ENCODE measurements around the gene NID1. TPM values are rescaled to one million over a fixed set of nuclear protein-coding genes. Genes with fewer than 3 reads are reported as not detected.
"Not testable (repeated sequence)": the region's sequence is repeated elsewhere in the genome, so short reads cannot be mapped to it uniquely, and the experiment has no call there.

Gene NID1
- total RNA-seq, 4 donors from 2014 or later: 23.4 to 80.0 (median 30.7) TPM

DNA sequence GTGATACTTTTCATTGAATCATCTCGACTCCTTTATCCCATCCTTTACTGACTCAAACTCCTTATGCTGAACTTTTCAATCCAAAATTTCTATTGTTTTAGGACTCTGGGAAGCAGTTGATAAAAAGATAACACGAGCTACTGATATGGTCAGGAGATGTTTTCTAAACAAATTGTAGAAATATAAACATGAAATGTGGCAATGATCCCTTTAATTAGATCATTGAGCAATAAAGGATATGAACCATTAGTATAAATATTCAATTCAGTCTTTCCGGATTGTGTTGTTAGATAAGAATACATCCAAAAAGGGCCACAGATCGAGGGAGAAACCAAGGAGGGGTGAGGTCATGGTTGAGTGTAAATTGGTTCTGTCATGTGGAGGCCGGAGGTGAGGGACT, 88.4 kb downstream of the NID1 start:
- intact Hi-C loops (cut with DNase I; ENCODE audit: low total_unique reads): no loop called here
- no peak overlapping the region for H3K4me3 ChIP-seq (ENCODE audit: low read depth, poor library complexity, severe bottlenecking)
- TF ChIP-seq, protein P1, sequence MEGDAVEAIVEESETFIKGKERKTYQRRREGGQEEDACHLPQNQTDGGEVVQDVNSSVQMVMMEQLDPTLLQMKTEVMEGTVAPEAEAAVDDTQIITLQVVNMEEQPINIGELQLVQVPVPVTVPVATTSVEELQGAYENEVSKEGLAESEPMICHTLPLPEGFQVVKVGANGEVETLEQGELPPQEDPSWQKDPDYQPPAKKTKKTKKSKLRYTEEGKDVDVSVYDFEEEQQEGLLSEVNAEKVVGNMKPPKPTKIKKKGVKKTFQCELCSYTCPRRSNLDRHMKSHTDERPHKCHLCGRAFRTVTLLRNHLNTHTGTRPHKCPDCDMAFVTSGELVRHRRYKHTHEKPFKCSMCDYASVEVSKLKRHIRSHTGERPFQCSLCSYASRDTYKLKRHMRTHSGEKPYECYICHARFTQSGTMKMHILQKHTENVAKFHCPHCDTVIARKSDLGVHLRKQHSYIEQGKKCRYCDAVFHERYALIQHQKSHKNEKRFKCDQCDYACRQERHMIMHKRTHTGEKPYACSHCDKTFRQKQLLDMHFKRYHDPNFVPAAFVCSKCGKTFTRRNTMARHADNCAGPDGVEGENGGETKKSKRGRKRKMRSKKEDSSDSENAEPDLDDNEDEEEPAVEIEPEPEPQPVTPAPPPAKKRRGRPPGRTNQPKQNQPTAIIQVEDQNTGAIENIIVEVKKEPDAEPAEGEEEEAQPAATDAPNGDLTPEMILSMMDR (IDR thresholded peaks at IDR 0.05): no peak
- TF ChIP-seq POLR2A (IDR thresholded peaks at IDR 0.05): no peak
- WGBS, 2 donors: 89 to 95% methylated on average over 5 of the region's 5 CpGs
- DNase-seq (ENCODE audit: low spot score in 2 of 2): no peak

DNA sequence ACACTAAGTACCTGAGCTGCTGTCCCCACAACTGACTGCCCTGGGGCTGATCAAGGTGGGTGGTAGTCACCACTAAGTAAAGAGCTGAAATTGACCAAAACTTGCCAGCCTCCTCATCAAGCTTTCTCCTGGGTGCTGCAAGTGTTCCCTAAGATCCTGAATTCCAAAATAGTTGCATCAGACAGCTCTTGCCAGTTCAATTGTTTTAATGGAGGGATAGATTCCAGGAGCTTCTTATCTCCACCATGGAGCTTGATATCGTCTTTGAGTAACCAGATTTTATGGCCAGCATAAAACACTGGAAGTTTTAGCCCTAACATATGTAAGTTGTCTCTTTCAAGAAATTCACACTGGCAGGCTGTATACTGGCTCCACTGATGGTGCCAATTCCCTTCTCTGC, 90.3 kb downstream of the NID1 start:
- intact Hi-C loops (cut with DNase I; ENCODE audit: low total_unique reads): loop anchor here (5.0 kb wide), 1 partner anchor 107 kb away; the partner anchor contains the start of gene LYST
- no peak for TF ChIP-seq POLR2A (IDR thresholded peaks at IDR 0.05)
- TF ChIP-seq, protein P1 (IDR thresholded peaks at IDR 0.05): no peak
- no peak for DNase-seq (ENCODE audit: low spot score in 2 of 2)
- H3K4me3 ChIP-seq (ENCODE audit: low read depth, poor library complexity, severe bottlenecking): no peak overlapping the region
- WGBS, 2 donors: 68 to 80% methylated on average over 1 of the region's 1 CpG

DNA sequence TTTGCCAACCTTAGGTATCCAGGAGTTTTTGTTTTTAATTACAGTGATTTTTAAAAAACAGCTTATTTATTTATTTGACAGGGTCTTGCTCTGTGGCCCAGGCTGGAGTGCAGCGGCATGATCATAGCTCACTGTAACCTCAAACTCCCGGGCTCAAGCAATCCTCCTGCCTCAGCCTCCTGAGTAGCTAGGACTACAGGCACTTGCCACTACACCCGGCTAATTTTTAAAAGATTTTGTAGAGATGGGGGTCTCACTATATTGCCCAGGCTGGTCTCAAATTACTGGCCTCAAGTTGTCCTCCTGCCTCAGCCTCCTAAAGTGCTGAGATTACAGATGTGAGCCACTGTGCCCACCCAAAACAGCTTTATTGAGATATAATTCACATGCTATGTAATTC, 92.2 kb downstream of the NID1 start:
- not testable (repeated sequence) for DNase-seq (ENCODE audit: low spot score in 2 of 2); H3K4me3 ChIP-seq (ENCODE audit: low read depth, poor library complexity, severe bottlenecking)
- WGBS, 2 donors: 84 to 92% methylated on average over 3 of the region's 3 CpGs
- intact Hi-C loops (cut with DNase I; ENCODE audit: low total_unique reads): loop anchor here (5.0 kb wide), 1 partner anchor 105 kb away; the partner anchor contains the start of gene LYST

DNA sequence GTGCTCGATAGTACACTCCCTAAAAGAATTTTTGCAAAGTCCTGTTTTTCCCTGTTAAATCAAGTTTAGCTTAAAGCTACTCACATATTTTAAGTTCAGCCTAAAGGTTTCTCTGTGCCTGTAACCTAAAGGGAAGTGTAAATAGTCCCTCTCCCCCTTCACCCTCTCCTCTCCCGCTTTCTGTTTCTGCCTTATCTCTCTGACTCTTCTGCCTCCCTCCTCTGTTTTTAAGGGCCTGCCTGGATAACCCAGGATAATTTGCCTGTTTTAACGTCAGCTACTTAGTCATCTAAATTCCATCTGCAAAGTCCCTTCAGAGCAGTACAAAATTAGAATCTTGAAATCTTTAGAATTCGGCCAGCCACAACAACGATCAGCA, 92.6 kb downstream of the NID1 start:
- WGBS, 2 donors: 28 to 50% methylated on average over 5 of the region's 5 CpGs
- TF ChIP-seq POLR2A (IDR thresholded peaks at IDR 0.05): no peak
- TF ChIP-seq, protein P1 (IDR thresholded peaks at IDR 0.05): no peak
- no peak for DNase-seq (ENCODE audit: low spot score in 2 of 2)
- H3K4me3 ChIP-seq (ENCODE audit: low read depth, poor library complexity, severe bottlenecking): no peak overlapping the region
- intact Hi-C loops (cut with DNase I; ENCODE audit: low total_unique reads): loop anchor here (5.0 kb wide), 1 partner anchor 105 kb away; the partner anchor contains the start of gene LYST

DNA sequence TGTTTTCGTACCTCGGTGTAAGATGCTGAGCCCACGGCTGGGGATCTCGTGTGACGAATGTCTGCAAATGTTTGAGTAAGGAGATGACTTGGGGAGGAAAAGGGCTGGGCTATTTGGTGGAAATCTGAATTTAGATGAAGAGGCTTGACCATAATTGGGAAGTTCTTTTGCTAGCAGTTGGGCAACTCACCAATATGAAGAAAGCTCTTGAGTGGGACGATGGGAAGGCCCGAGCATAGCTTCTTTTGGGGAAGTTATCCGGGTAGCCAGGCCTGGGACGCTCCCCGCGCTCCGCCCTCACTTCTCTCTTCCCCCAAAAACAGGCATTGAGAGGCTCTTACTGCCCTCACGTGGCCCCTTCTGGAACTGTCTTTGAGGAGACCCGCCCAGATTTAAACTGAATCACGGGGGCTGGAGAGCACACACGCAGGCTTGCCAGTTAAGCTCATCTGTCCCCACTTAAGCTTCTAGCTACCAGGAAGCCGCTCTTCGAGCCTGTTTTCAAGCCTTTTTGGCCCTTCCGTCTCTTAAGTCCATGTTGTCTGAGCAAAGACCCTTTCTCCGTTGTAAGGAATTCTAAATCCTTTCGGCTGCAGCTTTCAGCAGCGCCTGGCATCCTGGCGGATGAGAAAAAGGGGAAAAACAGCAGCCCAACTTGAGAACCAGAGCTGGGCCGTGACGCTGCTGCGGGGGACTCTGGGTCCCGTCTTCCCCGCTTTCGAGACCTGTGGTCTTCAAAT, 93.1 kb downstream of the NID1 start:
- intact Hi-C loops (cut with DNase I; ENCODE audit: low total_unique reads): loop anchor here (5.0 kb wide), 1 partner anchor 104 kb away; the partner anchor contains the start of gene LYST
- DNase-seq (ENCODE audit: low spot score in 2 of 2): peak; percentile 96 to 98
- WGBS, 2 donors: 10 to 14% methylated on average over 29 of the region's 29 CpGs

DNA sequence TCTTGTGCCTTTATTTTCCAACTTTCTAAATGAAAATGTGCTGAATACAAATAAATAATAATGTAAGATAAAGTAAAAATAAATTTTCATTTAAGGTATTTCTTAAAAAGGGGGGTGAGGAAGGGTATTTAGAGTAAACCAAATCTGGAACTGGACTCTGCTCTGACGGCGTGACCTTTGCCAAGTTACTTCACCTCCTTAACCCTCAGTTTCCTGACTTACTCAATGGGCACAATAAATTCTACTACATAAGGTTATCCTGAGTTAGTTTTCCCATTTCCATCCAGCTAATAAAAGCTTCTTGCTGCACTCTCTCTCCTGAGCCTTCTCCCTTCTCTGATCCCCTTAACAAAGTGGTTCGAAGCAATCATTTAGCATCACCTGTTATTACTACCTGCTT, 93.9 kb downstream of the NID1 start:
- intact Hi-C loops (cut with DNase I; ENCODE audit: low total_unique reads): loop anchor here (5.0 kb wide), 1 partner anchor 104 kb away; the partner anchor contains the start of gene LYST
- no peak overlapping the region for H3K4me3 ChIP-seq (ENCODE audit: low read depth, poor library complexity, severe bottlenecking)
- TF ChIP-seq, protein P1 (IDR thresholded peaks at IDR 0.05): no peak
- TF ChIP-seq POLR2A (IDR thresholded peaks at IDR 0.05): no peak
- no peak for DNase-seq (ENCODE audit: low spot score in 2 of 2)
- 52 to 57% methylated on average over 3 of the region's 3 CpGs for WGBS, 2 donors

More for the DNA sequence above, 93.1 kb downstream of the NID1 start:
- H3K4me3 ChIP-seq (ENCODE audit: low read depth, poor library complexity, severe bottlenecking): no peak overlapping the region
- peak in 1 of 2 donors; percentile 12 for TF ChIP-seq POLR2A (IDR thresholded peaks at IDR 0.05)
- TF ChIP-seq, protein P1 (IDR thresholded peaks at IDR 0.05): peak in 1 of 3 donors; percentile 80
